ENCODE results near the gene FCGR2B. TPM values are rescaled to one million over a fixed set of nuclear protein-coding genes. Genes with fewer than 3 reads are reported as not detected.
A peak's percentile ranks its signal among the peaks of the same experiment; 100 is the strongest.
"Not testable (repeated sequence)": the region's sequence is repeated elsewhere in the genome, so short reads cannot be mapped to it uniquely, and the experiment has no call there.

Gene FCGR2B
- total and polyA plus RNA-seq, 2 of the 13 experiments (the other 11 are each of a cell fraction or from before 2014, with no cell fraction given), result not detected

DNA sequence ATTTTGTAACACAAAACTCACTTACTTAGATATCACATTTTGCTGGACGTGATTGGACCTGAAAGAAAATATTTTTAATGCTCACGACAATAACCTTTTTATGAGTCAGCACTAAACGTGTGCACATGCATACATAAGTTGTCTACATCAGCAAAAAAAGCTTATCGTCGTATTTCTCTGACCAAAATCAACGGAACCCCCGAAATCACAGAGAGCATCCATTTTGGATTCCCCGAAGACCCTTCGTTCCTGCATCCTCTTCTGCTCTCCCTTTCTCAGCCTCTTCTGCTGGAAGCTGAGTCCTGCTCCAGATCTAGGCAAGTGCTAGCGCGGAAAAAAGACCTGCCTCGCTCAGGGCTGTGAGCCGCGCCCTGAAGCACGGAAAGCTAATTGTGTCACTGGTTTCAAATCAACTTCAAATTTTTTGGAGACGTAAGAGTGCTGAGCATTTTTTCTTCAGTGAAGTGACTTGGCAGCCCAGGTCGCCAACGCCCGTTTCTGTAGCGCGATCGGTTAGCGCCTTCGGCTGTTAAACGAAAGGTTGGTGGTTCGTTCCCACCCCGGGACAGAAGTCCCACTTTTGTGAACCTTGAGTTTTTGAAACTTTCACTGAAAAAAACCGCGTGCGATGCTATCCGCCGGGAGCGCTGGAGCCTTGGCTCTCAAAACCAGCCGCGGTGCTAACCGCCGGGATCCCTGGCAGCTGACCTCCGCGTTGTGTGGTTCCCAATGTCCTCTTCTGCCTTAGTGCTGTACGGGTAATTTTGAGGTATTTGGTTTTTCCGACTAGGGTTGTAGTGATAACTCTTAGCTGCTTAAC lies 41.6 kb upstream of the FCGR2B start:
- ATAC-seq; H3K4me2 ChIP-seq (ENCODE audit: low read depth, low read length); H3K4me3 ChIP-seq (replicated peaks in 1 of 3; ENCODE audit: insufficient read depth in 1 of 3, low read depth in 2 of 3, low read length in 3 of 3); in situ Hi-C loops (cut with HindIII; ENCODE audit: extremely low pct_ligation_motif_present, low pct_unique_long_range_greater_than_20kb); H3K27ac ChIP-seq (ENCODE audit: extremely low read length, insufficient read depth, low read length); H3K4me1 ChIP-seq (ENCODE audit: insufficient read depth, low read length); H3K9me3 ChIP-seq (ENCODE audit: low read length); DNase-seq (ENCODE audit: low spot score); BruUV-seq (replicated peaks); intact Hi-C loops (cut with micrococcal nuclease; ENCODE audit: unreplicated experiment); H3K79me2 ChIP-seq (ENCODE audit: insufficient read depth, low read length); H4K20me1 ChIP-seq (ENCODE audit: insufficient read depth, low read length); CTCF ChIA-PET (ENCODE audit: low intra/inter-chr PET ratio, low total read pairs); POLR2A ChIA-PET; H3K27me3 ChIP-seq (ENCODE audit: control insufficient read depth in 1 of 2, insufficient read depth in 2 of 2, low read length in 2 of 2); H3K9ac ChIP-seq (ENCODE audit: insufficient read depth, low read depth, low read length); H3K36me3 ChIP-seq (replicated peaks in 1 of 2; ENCODE audit: control insufficient read depth in 1 of 2, insufficient read depth in 2 of 2, low read length in 2 of 2); H2AFZ ChIP-seq (ENCODE audit: low read length): not testable (repeated sequence)
- 62% methylated on average over 33 of the region's 41 CpGs for WGBS (ENCODE audit: low lambda C conversion rate)
- FAIRE-seq, result peak; percentile 30
- TF ChIP-seq MAFF (IDR thresholded peaks at IDR 0.05; ENCODE audit: low read depth, low read length), result peak; percentile 69
- TF ChIP-seq MAFK (conservative IDR thresholded peaks at IDR 0.05 in 1 of 2, IDR thresholded peaks at IDR 0.05 in 1 of 2; ENCODE audit: low read length in 2 of 2), result peak in 1 of 2 experiments; percentile 75; a peak in 2 of 4 replicates

DNA sequence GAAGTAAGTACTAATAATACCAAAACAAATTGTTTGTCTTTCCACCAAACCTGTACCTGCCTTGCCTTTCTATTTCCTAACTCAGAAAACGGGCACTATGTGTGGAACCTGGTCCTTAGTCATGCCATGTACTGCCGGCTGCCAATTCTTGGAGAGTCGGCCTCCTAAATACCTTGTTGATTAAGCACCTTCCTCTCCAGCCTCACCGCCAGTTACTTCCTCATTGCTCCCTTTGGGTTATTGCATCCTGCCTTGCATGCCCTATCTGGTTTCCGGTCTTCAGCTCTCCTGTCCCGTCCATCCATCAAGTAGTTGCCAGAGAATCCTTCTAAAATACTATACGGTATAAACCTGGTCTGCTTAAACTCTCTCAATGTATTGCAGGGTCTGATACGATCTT lies 40.9 kb upstream of the FCGR2B start:
- H3K4me1 ChIP-seq (ENCODE audit: insufficient read depth, low read length); H4K20me1 ChIP-seq (ENCODE audit: insufficient read depth, low read length); H3K27ac ChIP-seq (ENCODE audit: extremely low read length, insufficient read depth, low read length); H2AFZ ChIP-seq (ENCODE audit: low read length); H3K9ac ChIP-seq (ENCODE audit: insufficient read depth, low read depth, low read length); BruUV-seq (replicated peaks); FAIRE-seq; H3K79me2 ChIP-seq (ENCODE audit: insufficient read depth, low read length); H3K4me2 ChIP-seq (ENCODE audit: low read depth, low read length); CTCF ChIA-PET (ENCODE audit: low intra/inter-chr PET ratio, low total read pairs); POLR2A ChIA-PET; H3K36me3 ChIP-seq (replicated peaks in 1 of 2; ENCODE audit: control insufficient read depth in 1 of 2, insufficient read depth in 2 of 2, low read length in 2 of 2); H3K9me3 ChIP-seq (ENCODE audit: low read length); DNase-seq (ENCODE audit: low spot score); in situ Hi-C loops (cut with HindIII; ENCODE audit: extremely low pct_ligation_motif_present, low pct_unique_long_range_greater_than_20kb); ATAC-seq; H3K4me3 ChIP-seq (replicated peaks in 1 of 3; ENCODE audit: insufficient read depth in 1 of 3, low read depth in 2 of 3, low read length in 3 of 3); intact Hi-C loops (cut with micrococcal nuclease; ENCODE audit: unreplicated experiment); H3K27me3 ChIP-seq (ENCODE audit: control insufficient read depth in 1 of 2, insufficient read depth in 2 of 2, low read length in 2 of 2): not testable (repeated sequence)
- 18% methylated on average over 8 of the region's 8 CpGs for WGBS (ENCODE audit: low lambda C conversion rate)

DNA sequence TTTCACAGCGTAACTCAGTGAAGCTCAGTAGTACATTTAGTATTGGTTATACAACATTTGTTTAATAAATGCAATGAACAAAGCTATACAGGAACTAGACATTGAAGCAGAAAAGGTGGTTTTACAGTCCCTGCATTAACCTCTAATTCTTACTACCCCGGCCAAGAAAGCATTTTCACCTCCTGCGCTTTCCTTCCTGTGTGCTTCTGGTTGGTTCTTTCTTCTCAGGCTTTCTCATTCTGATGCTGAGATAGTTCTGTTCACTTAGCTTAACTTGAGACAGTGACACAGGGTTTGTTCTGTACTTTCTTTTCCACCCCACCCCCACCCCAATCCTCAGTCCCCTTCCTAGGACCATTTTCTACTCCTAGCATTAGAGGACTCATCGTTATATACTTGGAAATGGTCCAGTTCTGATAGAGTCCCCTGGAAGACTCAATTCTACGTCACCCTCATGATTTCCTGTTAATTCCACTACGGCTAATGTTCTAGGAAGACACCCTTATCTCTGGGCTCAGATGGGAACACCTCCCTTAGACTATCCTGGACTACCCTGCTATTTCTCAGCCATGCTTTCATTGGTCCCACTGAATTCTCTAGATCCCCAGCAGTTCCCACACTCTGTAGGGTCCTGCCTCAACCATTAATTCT lies 39.4 kb upstream of the FCGR2B start:
- in situ Hi-C loops (cut with HindIII; ENCODE audit: extremely low pct_ligation_motif_present, low pct_unique_long_range_greater_than_20kb); H3K79me2 ChIP-seq (ENCODE audit: insufficient read depth, low read length); BruUV-seq (replicated peaks); H2AFZ ChIP-seq (ENCODE audit: low read length); H3K9me3 ChIP-seq (ENCODE audit: low read length); H3K27ac ChIP-seq (ENCODE audit: extremely low read length, insufficient read depth, low read length); DNase-seq (ENCODE audit: low spot score); H3K4me2 ChIP-seq (ENCODE audit: low read depth, low read length); H4K20me1 ChIP-seq (ENCODE audit: insufficient read depth, low read length); H3K36me3 ChIP-seq (replicated peaks in 1 of 2; ENCODE audit: control insufficient read depth in 1 of 2, insufficient read depth in 2 of 2, low read length in 2 of 2); FAIRE-seq; H3K27me3 ChIP-seq (ENCODE audit: control insufficient read depth in 1 of 2, insufficient read depth in 2 of 2, low read length in 2 of 2); CTCF ChIA-PET (ENCODE audit: low intra/inter-chr PET ratio, low total read pairs); ATAC-seq; H3K4me3 ChIP-seq (replicated peaks in 1 of 3; ENCODE audit: insufficient read depth in 1 of 3, low read depth in 2 of 3, low read length in 3 of 3); POLR2A ChIA-PET; intact Hi-C loops (cut with micrococcal nuclease; ENCODE audit: unreplicated experiment); H3K9ac ChIP-seq (ENCODE audit: insufficient read depth, low read depth, low read length); H3K4me1 ChIP-seq (ENCODE audit: insufficient read depth, low read length): not testable (repeated sequence)
- 11% methylated on average over 6 of the region's 6 CpGs for WGBS (ENCODE audit: low lambda C conversion rate)

DNA sequence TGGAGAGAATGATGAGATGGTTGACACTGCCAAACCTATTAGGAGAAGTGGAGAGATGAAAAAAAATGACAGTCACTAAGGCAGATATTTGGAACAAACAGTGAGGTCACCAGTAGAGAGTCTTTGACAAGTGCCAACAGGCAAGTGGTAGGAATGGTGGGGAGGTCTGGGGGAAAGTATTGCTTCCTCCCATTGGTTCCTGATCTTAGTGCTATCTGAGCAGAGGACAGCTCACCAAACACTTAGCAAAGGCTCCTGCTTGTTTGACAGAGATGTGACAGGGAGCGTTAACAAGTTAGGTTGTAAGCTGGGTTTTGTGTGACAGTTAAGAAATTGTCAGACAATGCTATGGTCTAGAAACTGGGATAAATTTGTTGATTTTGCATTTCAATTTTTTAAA lies 38.3 kb upstream of the FCGR2B start:
- H3K27me3 ChIP-seq (ENCODE audit: control insufficient read depth in 1 of 2, insufficient read depth in 2 of 2, low read length in 2 of 2); ATAC-seq: not testable (repeated sequence)

More for the DNA sequence above, 38.3 kb upstream of the FCGR2B start:
- CTCF ChIA-PET (ENCODE audit: low intra/inter-chr PET ratio, low total read pairs); POLR2A ChIA-PET; intact Hi-C loops (cut with micrococcal nuclease; ENCODE audit: unreplicated experiment); H3K36me3 ChIP-seq (replicated peaks in 1 of 2; ENCODE audit: control insufficient read depth in 1 of 2, insufficient read depth in 2 of 2, low read length in 2 of 2); H3K79me2 ChIP-seq (ENCODE audit: insufficient read depth, low read length); H2AFZ ChIP-seq (ENCODE audit: low read length); H3K4me2 ChIP-seq (ENCODE audit: low read depth, low read length); BruUV-seq (replicated peaks); H3K4me3 ChIP-seq (replicated peaks in 1 of 3; ENCODE audit: insufficient read depth in 1 of 3, low read depth in 2 of 3, low read length in 3 of 3); H3K27ac ChIP-seq (ENCODE audit: extremely low read length, insufficient read depth, low read length); DNase-seq (ENCODE audit: low spot score); H3K9me3 ChIP-seq (ENCODE audit: low read length); H3K9ac ChIP-seq (ENCODE audit: insufficient read depth, low read depth, low read length); FAIRE-seq; H3K4me1 ChIP-seq (ENCODE audit: insufficient read depth, low read length); H4K20me1 ChIP-seq (ENCODE audit: insufficient read depth, low read length); in situ Hi-C loops (cut with HindIII; ENCODE audit: extremely low pct_ligation_motif_present, low pct_unique_long_range_greater_than_20kb): not testable (repeated sequence)
- WGBS (ENCODE audit: low lambda C conversion rate), result 63% methylated on average over 1 of the region's 1 CpG
